BE2C (cell line): ENCODE data around the gene SOWAHA.

Source experiments
- DNase-seq: peaks from one replicate; pipeline ENCODE4 v3.0.0-alpha.2; 2020
- H3K27me3 ChIP-seq: fragments of 250-450 bp; sonication (Bioruptor Pico); 2 replicates; pipeline ENCODE4 v1.5.1; 2020; ENCODE audit warnings: mild to moderate bottlenecking
- H3K36me3 ChIP-seq: fragments of 250-450 bp; sonication (Bioruptor Pico); 2 replicates; pipeline ENCODE4 v1.5.1; 2020; ENCODE audit warnings: mild to moderate bottlenecking
- H3K4me1 ChIP-seq: fragments of 250-450 bp; sonication (Bioruptor Pico); 2 replicates; pipeline ENCODE4 v1.5.1; 2020
- H3K4me3 ChIP-seq: 2 replicates; pipeline ENCODE4 v1.5.1; 2011; ENCODE audit warnings: low read depth, low read length
- H3K9me3 ChIP-seq: fragments of 250-450 bp; sonication (Bioruptor Pico); 2 replicates; pipeline ENCODE4 v1.5.1; 2020
- CTCF ChIP-seq: IDR thresholded peaks from 2 replicates; pipeline ENCODE4 v1.5.1; 2012; ENCODE audit warnings: mild to moderate bottlenecking, low read depth, low read length

Gene SOWAHA

GRCh38 chr5:132836852-132837251 lies 23.8 kb downstream of the SOWAHA start:
- TF ChIP-seq CTCF: no peak
- Histone ChIP-seq H3K4me3 (no peak overlapping the region), H3K4me1 (no peaks in the 10 kb centered on the region), H3K27me3 (no peaks in the 10 kb centered on the region), H3K36me3 (no peaks in the 10 kb centered on the region), H3K9me3 (no peaks in the 10 kb centered on the region)
- DNase-seq: no peak

DNA sequence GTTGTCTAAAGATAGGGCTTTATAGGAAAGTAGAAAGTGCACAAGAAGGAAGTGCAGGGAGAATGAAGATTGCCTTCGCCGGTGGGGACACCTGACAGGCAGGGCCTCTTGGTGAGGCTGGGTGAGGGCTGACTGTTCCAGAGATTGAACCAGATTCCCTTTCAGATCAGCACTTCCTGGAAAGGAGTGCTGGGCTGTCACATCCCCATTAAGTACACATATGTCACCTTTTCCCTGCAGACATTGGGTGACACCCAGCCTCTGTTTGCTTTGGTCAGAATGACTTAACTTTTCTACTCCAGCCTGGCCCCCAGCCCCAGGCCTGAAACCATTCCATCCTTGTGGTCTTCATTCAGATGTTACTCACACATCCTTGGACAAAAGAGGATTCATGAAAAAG lies 24.8 kb downstream of the SOWAHA start:
- TF ChIP-seq CTCF: no peak

GRCh38 chr5:132838516-132839282 lies 25.6 kb downstream of the SOWAHA start:
- DNase-seq: no peak
- H3K4me1 ChIP-seq: no peaks in the 10 kb centered on the region
- no peaks in the 10 kb centered on the region for H3K27me3 ChIP-seq
- no peaks in the 10 kb centered on the region for H3K36me3 ChIP-seq
- no peak overlapping the region for H3K4me3 ChIP-seq
- no peak for TF ChIP-seq CTCF
- H3K9me3 ChIP-seq: no peaks in the 10 kb centered on the region

More for the DNA sequence above, 24.8 kb downstream of the SOWAHA start:
- no peaks in the 10 kb centered on the region for H3K27me3 ChIP-seq
- no peak overlapping the region for H3K4me3 ChIP-seq
- DNase-seq: no peak
- no peaks in the 10 kb centered on the region for H3K9me3 ChIP-seq
- H3K4me1 ChIP-seq: no peaks in the 10 kb centered on the region
- H3K36me3 ChIP-seq: no peaks in the 10 kb centered on the region

- TF ChIP-seq CTCF: no peak
- H3K4me3 ChIP-seq: no peak overlapping the region
- H3K4me1 ChIP-seq: no peaks in the 10 kb centered on the region
- H3K9me3 ChIP-seq: no peaks in the 10 kb centered on the region
- no peaks in the 10 kb centered on the region for H3K36me3 ChIP-seq
- H3K27me3 ChIP-seq: no peaks in the 10 kb centered on the region
- DNase-seq: no peak
These were observed 26.6 kb downstream of the SOWAHA start for GRCh38 chr5:132839426-132840301.

DNA sequence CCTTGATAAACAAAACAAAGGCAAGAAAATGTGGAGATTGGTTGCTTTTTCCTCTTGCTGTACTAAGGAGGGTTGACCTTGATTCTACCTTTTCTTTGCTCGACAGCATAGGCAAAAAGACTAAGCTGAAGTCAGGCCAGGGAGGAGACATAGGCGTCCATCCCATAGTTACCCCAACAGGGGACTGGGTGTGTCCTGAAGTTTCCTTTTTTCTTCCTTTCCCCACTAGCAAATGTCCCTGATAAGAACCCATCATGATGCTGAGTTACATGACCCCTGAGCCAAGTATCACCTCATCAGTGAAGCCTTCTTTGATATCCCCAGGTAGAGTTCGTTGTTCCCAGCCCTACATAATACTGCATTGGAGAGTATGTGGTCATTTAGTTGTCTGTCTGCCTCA lies 27.2 kb downstream of the SOWAHA start:
- Histone ChIP-seq H3K36me3 (no peaks in the 10 kb centered on the region), H3K4me3 (no peak overlapping the region), H3K4me1 (no peaks in the 10 kb centered on the region), H3K27me3 (no peaks in the 10 kb centered on the region), H3K9me3 (no peaks in the 10 kb centered on the region)
- DNase-seq: no peak
- no peak for TF ChIP-seq CTCF

DNA sequence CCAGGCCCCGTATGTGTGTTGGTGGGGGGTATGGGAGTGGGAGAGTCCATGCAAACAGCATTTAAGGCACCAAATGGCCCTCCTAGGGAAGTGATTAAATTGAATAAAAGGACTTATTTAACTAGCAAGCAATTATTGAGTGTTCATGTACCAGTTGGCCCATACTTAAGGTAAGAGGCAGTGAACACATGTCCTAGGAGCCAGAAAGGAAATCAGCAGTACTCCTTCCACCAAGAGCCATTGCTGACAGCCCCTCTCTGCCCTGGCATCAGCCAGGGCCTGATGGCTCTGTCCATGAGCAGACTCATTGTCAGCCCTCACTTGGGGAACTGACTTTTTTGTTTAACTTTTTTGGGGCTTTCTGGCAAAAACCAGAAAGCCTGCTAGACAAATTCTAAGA lies 27.8 kb downstream of the SOWAHA start:
- Histone ChIP-seq H3K27me3 (no peaks in the 10 kb centered on the region), H3K36me3 (no peaks in the 10 kb centered on the region), H3K4me3 (no peak overlapping the region), H3K9me3 (no peaks in the 10 kb centered on the region), H3K4me1 (no peaks in the 10 kb centered on the region)
- TF ChIP-seq CTCF: no peak
- no peak for DNase-seq
